ENCODE results near the gene ADRB2.

ADRB2 gene

DNA sequence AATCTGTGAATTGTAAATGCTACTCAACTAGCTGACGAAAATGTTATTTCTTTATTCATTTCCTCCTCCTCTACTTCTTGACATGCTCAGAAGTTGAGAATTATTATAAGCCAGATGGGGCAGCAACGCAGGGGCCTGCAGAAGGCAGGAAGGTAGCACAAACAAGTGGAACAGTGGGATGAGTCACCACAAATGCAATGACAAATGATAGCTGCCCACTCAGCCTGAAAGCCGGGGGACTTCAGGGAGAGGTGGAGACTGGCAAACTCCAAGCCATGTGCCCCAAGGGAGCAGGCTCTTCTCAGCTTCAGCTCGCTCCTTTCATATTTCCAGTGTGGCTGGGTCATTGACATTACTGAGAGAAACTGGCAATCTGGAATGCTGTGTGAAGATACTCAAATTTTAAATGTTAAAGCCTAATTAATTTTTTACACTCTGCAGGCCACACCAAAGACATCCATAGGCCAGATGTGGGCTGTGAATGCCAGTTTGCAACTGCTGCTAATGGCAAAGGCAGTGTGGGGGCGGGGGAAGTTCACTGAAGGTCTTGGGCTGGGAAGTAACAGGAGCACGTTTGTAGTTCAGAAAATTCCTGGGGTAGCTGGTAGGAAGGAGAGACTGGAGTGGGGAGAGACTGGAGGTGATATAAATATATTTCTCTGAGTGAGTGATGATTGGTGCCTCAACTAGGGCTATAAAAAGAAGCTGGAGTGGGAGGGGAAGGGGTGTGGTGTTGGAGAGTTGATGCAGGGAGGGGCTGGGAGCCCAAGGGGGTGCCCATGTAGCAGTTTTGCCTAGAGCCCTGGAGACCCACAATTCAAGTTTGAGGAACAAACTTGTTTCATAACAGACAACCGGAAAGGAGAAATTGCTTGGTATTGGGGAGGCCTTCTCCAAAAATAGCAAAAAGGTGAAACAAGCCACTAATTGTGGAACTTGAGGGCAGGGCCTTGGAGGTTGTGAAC is 20.8 kb upstream of the ADRB2 start:
- no peak for DNase-seq

DNA sequence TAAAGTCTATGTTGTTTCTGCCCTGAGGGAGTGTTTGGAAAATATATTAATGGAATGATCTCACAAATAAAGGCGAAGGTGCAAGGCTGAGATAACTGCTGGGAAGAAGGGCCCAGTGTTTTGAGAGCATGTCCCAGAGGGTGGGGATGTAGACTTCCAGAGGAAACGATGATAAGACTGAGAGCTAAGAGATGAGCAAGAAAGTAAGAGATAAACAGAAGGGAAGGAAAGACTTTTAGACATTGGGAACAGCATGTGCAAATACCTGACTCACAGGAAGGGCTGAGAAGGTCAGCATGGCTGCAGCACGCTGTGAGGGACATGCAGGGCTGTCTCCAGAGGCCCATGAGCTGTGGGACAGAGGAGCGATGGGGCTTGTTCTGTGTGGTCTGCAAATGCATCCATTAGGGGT is 19.9 kb upstream of the ADRB2 start:
- DNase-seq, result no peak

DNA sequence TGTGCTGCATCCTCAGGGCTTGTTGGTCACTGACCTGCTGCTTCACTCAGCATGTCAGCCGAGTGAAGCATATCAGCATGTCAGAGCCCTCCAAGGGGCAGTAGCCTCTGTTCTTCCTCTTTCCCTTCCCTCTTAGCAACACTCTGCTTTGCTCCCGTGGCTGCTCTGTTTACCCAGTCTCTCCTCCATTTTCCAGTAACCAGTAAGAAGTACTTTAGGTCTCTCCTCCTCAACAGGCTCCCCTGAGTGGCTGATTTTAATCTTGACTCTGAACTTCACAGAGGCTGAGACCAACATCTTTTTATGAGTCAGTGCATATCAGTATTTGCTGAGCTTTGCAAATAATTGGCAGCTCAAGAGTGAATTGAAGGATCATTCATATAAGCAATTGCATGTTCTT is 18.6 kb upstream of the ADRB2 start:
- no peak for DNase-seq

DNA sequence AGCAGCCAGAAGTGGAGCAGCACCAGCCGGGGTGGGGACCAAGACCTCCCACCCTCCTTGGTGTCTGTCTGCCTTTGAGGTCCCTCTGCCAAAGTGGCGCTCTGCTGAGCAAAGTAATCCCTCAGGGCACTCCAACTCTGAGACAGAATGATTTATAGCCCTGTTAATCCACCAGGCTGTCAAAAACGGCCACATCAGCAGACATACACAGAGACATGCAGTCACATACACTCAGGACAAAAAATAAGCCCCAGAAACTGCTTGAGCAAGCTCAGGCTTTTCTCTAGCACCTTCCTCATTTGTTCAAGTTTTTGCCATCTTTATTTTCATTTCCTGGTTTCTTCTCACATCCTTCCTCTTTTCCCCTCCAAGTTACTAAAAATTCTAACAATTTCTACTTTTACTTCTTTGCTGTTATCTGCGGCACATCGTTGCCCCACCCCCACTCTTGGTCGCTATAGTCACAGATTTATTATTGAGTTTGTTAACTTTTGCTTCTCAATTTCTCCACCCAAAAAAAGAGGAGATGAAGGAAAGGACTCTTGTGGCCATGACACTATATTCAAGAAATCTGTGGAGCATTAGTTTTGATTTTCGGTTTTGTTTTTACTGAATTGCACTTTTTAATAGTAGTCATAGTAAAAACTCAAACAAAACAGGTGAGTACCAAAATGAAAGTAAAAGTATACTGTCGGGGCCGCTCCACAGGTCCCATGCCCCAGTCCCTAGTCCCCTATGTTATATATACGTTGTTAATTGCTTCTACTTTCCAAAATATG is 17.4 kb upstream of the ADRB2 start:
- DNase-seq, result no peak

DNA sequence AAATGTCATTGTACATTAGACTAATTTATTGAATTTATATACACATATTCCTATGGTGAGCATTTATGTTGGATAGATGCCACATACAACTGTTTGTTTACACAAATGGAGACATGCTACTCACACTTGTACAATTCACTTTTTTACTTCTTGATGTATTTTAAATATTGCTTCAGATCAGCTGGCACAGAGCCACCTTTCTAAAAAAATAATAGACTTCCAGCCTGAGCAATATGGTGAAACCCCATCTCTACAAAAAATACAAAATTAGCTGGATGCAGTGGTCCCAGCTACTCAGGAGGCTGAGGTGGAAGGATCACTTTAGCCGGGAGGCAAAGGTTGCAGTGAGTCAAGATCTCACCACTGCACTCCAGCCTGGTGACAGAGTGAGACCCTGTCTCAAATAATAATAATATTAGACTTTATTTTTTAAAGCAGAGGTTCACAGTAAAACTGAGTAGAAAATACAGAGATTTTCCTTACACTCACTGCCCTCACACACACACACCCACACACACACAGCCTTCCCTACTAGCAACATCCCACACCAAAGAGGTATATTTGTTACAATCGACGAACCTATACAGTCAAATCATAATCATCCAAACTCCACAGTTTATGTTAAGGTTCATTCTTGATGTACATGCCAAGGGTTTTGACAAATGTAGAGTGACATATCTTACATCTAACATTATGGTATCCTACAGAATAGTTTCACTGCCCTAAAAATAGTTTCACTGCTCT is 16.5 kb upstream of the ADRB2 start:
- DNase-seq, result no peak

DNA sequence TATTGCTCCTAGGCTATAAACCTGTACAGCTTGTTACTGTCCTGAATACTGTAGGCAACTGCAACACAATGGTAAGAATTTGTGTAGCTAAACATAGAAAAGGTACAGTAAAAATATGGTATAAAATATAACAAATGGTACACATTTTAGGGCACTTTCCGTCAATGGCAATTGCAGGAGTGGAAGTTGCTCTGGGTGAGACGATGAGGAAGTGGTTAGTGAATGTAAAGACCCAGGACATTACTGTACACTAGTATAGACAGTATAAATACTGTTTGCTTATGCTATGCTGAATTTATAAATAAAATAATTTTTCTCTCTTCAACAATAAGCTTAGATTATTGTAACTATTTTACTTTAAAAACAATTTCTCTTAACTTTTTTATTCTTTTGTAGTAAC is 15.6 kb upstream of the ADRB2 start:
- DNase-seq, result no peak

DNA sequence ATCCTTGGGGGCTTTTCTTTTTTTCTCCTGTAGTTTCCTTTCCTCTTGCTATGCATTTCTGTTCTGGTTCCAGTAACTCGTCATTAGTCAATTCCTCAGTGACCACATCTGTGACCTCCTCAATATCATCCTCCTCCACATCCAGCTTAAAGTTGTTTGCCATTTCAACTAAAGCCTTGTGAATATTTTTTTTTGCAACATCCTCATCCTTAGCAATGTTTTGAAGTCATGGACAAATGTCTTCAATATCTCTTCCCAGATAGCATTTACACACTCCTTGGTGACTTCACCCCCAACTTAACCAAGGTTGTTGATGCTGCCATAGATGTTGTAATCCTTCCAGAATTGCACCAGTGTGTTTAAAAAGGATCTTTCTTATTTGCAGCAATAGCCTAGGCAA is 14.7 kb upstream of the ADRB2 start:
- no peak for DNase-seq

DNA sequence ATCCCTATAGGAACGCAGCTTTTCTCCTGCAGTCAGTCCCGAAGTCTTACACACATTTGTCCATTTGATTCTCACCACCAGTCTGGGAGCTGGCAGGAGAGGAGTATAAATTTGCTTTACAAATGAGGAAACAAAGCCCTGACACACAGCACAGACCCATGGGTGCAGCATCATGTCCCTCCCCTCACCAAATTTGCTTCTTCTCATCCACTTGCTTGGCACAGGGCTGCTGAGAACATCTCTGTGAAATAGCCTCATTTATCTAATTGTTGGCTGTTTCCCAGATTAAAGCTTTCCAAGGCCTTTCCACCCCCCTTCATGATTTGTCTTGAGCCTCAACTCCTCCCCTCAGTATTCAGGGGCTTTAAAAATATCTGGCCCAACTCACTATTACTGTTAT is 11.3 kb upstream of the ADRB2 start:
- DNase-seq, result no peak

DNA sequence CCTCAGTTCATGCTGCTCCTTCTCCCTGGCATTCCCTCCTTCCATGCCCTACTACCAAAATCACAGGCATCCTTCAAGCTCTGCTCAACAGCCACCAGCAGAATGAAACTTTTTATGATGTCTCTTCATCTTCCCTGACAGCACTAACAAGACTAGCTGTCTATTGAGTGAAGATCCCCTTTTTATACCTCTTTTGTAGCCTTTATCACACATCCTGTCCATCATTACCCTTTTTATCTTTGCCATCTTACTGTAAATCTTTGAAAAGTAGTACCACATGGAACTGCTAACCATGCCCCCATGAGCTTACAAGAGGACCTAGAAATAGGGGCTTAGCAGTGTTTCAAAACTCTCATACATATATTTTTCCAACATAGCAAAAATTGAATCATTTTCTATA is 10.8 kb upstream of the ADRB2 start:
- DNase-seq, result no peak

DNA sequence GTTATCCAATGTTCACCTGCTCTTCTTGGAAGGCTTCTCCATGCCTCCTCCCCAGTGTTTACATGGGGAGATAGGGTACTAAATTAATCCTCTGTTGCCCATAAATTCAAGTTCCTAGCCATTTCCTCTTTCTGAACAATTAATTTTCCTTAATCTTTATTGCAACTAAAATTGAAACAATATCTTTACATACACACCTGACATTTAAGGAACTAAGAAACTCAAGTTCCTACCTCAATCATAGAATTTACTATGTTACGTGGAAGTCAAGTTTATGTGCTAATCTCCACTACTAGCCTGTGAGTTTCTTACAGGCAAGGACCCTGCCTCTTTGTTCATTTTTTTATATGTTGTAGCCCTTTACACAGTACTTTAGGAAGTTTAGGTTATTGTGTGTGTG is 10.1 kb upstream of the ADRB2 start:
- no peak for DNase-seq

DNA sequence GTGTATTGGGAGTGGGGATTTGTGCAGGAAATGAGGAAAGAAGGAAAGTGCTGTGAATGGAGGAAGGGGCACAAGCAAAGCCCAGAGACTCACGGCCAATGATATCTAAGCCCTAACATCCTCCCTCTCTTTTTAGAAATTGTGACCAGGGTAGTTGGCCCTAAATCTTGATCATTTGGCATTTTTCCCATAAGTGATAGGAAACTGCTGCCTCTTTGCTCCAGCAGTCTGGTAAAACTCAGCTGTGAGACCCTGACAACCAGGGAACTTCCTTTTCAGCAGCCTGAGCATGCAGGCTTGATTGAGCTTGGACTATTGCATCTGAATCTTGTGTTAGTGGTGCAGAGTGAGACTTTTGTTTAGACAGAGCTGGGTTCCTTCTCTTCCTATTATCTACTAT is 9.6 kb upstream of the ADRB2 start:
- no peak for DNase-seq

DNA sequence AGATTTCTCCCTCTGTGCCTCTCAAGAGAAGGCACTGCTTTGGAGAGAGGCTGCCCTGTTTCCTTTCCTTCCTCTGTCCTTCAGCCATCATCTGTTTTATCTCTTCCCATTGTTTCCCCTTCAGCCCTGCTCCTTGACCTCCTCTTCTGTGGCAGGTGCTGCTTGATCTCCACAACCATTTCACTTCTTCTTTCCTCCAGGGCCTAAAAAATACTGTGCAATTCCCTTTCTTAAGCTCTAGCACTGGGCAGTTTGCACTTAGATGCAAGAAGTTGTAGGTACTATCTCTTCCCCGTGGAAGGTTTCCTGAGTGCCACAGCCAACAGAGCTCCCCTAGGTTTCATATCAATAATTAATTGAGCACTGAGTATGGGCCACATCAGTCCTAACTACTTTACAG is 8.8 kb upstream of the ADRB2 start:
- DNase-seq, result no peak

DNA sequence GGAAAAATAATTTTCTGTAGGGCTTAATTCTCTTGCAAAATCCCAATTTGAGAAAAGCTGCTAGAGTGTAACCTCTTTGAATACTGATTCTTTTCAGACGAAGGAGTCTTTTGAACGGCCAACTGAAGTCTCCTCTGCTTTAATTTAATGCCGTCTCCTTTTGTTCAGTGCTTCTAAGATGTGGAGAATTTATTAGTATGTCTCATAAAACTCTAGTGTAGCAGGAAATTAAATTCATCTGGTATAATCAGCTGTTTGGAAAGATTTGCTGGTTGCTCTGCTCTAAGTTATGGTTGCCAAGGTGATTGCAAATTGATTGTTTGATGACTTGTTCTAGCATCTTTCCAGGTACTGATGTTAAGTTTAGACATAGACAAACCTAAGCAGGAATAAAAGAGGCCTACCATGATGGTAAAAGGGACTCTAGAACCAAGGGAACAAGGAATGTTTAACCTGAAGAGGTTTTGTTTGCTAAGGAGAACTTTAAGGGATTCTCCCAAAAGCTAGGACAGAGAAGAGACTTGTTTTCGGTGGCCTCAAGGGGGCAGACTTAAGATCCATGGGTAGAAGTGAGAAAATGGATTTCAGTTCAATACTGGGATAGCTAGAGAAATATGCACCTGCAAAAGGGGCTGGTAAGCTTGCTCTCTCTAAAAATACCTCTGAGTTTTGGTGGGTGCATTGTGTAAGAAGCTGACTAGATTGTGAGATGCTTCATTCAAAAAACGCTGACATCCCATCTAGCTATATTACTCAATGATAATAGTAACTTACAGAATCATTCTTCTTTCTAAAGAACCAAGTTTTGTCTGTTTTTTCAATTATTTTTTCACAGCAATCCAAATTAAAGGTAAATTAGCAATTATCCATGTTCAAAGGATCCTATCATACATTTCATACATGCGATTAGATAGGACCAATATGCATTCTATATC is 5.7 kb upstream of the ADRB2 start:
- DNase-seq, result peak; percentile 15 to 26

DNA sequence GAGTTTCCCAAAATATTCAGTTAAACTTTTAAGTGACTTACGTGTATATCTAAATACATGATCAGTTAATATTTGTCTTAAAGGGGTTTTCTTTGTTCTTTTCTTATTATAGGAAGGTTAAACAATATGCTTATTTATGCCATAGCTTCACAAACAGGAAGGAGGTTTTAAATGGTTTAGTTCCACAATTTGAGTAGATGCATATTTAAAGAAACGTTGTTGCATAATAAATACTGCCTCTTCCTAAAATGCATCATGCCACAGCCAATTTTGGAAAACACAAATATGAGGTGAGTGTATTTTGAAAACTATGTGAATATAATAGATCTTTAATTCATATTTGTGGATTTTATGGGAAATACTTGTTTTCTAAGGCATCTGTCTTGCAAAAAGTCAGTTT is 2.5 kb upstream of the ADRB2 start:
- no peak for DNase-seq

DNA sequence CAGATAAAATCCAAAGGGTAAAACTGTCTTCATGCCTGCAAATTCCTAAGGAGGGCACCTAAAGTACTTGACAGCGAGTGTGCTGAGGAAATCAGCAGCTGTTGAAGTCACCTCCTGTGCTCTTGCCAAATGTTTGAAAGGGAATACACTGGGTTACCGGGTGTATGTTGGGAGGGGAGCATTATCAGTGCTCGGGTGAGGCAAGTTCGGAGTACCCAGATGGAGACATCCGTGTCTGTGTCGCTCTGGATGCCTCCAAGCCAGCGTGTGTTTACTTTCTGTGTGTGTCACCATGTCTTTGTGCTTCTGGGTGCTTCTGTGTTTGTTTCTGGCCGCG is 727 bp upstream of the ADRB2 start:
- DNase-seq, result no peak

DNA sequence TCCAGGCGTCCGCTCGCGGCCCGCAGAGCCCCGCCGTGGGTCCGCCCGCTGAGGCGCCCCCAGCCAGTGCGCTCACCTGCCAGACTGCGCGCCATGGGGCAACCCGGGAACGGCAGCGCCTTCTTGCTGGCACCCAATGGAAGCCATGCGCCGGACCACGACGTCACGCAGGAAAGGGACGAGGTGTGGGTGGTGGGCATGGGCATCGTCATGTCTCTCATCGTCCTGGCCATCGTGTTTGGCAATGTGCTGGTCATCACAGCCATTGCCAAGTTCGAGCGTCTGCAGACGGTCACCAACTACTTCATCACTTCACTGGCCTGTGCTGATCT is 294 bp downstream of the ADRB2 start:
- no peak for DNase-seq

DNA sequence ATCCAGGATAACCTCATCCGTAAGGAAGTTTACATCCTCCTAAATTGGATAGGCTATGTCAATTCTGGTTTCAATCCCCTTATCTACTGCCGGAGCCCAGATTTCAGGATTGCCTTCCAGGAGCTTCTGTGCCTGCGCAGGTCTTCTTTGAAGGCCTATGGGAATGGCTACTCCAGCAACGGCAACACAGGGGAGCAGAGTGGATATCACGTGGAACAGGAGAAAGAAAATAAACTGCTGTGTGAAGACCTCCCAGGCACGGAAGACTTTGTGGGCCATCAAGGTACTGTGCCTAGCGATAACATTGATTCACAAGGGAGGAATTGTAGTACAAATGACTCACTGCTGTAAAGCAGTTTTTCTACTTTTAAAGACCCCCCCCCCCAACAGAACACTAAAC is 1.3 kb downstream of the ADRB2 start:
- DNase-seq, result no peak

DNA sequence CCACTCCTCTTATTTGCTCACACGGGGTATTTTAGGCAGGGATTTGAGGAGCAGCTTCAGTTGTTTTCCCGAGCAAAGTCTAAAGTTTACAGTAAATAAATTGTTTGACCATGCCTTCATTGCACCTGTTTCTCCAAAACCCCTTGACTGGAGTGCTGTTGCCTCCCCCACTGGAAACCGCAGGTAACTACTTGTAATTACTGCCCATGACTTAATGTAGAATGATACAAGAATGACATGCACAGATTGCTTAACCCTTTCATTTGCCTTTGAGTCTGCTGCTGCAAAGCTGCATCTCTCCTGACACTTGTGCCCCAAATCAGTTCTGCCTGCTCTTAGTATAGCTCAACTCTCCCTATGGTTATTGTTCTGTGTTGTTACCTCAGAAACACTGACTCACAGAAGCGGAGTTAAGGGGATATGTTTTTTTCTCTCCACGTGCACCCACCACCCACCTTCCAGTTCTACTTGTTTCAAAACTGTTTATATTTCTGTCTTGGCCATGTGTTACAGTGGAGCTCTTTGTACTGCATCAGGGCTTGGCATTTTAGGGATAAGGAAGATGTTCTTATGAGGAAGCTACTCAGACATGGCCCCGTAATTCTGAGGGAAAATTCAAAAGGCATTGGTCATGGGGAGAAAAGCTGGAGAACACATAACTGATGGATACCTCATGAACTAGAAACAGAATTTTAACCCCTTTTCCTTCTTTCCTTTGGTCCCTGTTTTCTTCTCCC is 2.3 kb downstream of the ADRB2 start:
- DNase-seq, result no peak

DNA sequence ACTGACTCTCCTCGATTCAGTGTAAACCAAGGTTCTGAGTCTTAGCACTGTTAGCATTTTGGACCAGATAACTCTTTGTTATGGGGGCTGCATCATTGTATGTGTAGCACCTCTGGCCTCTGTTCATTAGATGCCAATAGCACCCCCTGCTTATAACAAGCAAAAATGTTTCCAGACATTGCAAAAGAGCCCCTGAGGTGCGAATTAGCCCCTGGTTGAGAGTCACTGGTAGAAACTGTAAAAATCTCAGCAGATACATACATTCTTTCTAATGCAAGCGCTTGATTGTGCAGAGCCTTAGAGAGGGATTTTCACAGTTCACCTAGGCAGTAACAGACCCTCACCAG is 2.8 kb downstream of the ADRB2 start:
- DNase-seq, result no peak

DNA sequence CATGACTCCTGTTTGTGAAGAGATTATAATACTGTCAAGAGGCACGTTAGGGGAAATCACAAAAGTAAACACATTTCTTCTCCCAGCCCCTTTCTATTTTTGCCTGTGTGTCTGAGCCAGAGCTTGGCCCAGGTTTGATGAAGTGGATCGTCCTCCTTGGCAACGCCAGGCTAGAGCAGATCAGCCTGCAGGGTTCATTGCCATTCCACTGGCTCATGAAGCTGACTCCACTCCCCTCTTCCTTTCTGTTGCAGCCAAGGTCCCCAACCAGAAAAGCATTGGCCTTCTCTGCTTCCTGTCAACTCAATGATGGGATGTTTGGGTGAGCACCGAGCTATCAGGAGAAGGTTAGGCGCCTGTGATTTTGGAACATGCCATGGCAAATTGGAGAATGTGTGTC is 3.3 kb downstream of the ADRB2 start:
- no peak for DNase-seq

DNA sequence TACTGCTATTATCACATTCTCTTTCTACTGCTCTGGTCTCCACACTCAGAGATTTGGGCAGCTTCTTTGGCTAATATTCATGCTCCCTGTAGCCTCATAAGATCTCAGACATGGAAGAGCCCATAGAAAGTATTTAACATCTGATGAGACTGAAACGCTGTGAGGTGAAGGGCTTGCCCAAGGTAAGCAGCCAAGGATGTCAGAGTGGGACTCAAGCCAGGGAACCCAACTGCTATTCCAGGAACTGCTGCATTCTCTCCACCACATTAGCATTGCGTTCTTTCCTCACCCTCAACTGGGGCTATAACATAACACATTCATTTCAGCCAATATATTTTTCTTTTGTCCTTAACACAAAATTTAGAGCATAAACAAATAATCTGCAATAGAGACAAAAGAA is 3.8 kb downstream of the ADRB2 start:
- DNase-seq, result no peak

All from SHP77 (cell line).